LNCAP (cell line): ENCODE measurements around the gene GLE1.

Experiments
- TF ChIP-seq, protein P1 (sequence below): fragments of 450-650 bp; IDR thresholded peaks from 2 replicates; pipeline ENCODE4 v1.5.1; 2017; ENCODE audit warnings: mild to moderate bottlenecking

The GLE1 gene

DNA sequence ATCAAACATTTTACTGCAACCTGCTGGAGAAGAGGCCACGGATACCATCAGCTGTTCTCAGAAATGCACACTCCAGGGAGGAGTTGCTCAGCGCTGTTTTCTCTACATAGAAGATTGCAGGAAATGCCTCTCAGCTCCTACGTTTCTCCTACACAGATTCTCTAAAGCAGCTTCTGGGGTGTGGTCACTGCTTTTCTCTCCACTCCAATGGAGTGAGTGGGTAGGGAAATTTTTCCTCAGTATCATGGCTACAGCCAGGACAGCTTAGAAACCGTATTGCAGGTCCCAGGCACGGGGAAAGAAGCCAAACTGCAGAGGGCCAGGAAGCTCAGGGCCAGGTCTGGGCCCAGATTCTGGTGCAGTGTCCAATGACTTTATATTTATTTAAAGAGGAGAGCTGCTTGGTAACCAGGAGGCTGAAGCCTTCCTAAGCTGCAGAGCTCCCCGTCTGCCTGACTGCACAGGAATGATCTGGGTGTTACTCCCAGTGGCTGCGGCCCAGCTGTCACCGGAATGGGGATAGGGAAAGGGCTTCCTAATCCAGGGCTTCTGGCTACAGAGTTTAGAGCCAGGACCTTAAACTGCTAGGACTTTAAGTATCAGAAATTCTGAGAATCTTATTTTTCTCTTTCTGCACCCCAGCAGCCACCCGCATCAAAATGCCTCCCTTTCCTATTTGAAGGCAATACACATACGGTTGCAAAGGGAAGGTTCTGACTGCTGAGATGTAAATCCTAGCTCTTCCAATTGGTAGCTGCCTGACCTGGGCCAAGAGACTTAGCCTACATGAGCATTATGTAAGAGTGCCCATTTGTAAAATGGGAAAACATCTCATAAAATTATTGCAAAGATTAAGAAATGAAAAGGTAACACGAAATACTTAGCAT, 46.5 kb downstream of the GLE1 start:
- TF ChIP-seq, protein P1, sequence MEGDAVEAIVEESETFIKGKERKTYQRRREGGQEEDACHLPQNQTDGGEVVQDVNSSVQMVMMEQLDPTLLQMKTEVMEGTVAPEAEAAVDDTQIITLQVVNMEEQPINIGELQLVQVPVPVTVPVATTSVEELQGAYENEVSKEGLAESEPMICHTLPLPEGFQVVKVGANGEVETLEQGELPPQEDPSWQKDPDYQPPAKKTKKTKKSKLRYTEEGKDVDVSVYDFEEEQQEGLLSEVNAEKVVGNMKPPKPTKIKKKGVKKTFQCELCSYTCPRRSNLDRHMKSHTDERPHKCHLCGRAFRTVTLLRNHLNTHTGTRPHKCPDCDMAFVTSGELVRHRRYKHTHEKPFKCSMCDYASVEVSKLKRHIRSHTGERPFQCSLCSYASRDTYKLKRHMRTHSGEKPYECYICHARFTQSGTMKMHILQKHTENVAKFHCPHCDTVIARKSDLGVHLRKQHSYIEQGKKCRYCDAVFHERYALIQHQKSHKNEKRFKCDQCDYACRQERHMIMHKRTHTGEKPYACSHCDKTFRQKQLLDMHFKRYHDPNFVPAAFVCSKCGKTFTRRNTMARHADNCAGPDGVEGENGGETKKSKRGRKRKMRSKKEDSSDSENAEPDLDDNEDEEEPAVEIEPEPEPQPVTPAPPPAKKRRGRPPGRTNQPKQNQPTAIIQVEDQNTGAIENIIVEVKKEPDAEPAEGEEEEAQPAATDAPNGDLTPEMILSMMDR, result no peak

DNA sequence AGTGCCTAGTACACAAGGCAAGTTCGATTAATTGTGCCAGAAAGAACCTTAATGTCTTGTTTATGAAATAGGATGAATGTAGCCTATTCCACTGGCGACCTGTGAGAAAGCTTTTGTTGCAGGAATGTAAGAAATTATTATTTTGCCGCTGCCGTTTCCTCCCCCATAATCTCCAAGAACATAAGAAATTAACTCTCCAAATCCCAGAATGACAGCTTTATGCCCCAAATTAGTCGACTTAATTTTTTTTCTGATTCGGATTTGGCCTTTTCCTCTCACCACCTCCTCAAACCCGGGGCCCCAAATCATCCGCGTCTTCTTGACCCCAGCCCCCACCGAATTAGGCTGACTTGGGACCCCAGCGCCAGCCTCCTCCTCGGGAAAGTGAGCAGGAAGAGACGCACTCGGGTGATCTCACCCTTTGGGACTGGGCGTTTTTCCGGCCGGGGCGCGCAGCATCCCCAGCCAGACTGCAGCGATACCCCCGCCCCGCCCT, 47.2 kb downstream of the GLE1 start:
- TF ChIP-seq, protein P1, result no peak

DNA sequence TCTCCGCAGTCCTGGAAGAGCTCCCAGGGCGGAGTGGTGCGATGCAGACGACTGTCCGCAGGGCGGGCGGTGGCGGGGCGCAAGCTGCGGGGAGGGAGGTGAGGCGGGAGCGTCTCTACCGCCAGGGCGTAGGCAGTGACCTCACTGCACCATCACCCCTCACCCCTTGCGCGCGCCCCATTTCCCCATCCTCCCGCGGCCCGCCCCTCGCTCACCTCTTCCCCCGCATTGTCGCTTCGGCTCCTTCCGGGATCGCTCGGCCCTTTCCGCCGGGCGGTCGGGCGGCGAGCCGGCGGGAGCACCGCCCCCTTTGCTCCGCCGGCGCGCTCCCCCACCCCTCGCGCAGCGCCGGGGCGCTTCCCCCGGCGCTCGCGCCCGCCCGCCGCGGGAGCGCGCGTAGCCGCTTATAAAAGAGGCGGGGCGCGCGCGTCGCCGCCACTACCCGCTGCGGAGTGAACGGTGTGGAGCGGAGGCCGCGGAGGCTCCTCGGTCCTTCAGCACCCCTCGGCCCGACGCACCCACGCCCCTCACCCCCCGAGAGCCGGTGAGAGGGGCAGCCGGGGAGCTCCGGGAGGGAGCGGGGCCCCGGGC, 47.7 kb downstream of the GLE1 start, which contains the start of gene SPTAN1:
Gene SPTAN1 (plus strand): TSS at position 435 of the 591 bp plus-strand sequence. CDS start 14,154 bp downstream, outside the sequence.
- TF ChIP-seq, protein P1, result no peak

DNA sequence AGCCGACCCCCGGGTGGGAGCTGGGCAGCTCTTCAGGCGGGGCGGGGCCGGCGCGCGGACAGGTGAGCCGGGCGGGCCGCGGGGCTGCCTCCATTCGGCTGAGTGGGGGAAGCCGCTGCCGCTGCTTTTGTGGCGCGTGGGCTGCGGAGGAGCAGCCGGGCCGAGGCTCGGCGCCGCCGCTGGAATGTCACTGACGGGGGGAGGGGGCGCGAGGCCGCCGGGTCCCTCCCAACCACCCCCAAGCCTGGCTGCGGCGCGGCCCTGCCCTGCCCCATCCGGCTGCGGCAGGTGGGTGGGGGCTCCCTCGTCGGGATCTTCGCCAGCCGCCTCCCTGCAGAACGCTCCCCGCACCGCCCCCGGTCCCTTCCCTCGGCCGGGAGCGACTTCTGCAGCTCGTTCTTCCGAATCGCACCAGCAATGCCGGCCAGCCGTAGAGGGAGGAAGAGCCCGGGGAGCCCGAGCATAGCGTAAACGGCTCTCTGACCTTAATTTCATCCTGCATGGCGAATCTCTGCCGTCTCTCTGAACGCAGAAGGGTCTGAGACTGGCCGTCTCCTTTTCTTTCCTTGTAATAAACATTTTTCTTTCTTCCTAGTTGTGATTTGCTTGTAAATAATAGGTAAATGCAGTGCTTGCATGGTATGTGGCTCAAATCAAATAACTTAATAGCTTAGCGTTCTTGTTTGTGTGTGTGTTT, 48.4 kb downstream of the GLE1 start:
- TF ChIP-seq, protein P1, result no peak

DNA sequence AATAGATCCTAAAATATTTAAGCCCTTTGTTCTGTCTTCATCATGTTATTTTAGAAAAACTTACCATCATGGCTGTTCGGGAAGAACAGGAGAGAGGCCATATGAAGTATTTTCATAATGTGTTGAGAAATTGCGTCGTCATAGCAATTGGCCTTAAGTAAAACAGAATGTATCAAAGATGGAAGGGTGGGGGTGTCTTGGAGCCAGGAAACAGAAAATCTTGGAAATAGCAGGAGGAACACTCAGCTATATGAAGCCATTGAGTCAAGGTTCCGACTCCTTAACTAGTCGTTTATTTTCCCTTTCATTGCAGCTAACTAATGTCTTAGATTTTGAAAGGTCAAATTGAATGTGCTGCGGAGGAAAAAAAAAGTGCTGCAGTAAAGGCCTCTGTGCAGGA, 49.2 kb downstream of the GLE1 start:
- TF ChIP-seq, protein P1, result no peak

DNA sequence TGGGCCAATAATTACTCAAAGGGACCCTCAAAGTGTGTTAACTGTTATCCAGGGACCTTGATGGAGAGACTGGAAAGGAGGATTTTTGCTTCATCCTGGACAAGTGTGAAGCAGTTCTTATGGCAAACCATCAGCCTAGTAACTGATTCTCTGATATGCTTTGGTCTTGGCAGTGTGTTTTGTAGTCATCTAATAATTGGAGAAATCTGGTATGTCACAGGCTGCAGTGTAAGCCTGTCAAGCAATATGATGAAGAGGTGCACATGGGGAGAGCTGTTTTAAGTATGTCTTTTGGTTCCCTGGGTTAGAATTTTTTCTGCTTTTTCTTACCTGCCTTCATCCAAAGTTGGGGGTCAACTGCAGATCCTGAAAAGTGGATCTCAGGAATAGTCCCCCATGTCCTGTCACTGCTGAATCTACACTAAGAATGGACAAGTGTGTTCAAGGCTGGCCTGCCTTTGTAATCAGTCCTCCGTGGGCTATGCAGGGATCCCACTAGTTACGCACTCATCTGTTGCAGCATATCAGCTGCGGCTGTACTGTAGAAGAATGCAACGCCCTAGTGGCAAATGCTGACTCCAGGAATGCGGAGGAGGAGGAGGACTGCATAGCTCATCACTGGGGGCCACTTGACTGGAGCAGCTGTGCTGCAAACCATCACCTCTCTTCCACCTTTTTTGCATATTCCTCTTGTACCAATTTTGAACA, 49.8 kb downstream of the GLE1 start:
- TF ChIP-seq, protein P1, result no peak

DNA sequence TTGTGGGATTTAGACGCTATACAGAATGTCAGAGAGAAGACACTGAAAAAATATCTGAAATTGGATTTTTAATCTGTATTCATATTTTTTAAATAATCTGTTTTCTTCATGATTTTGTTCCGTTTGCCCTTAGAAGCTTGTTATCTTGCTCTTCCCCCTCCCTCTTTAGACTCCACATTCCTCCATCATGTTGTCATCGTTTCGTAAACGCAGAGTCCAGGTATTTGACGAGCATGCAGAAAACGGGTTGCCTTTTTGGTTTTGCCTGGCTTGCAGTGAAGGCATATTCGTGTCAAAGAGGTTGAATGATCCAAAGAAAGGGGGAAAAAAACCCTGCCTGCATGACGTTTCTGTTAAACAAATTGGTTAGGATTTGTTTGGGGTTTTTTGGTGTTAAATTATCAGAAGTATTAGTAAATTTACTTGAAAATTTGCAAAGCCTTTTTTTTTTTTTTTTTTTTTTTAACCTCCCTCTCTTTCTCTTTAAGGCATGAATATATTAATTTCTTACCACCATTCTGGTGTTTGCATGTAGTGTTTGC, 50.7 kb downstream of the GLE1 start:
- TF ChIP-seq, protein P1, result no peak
